Activated T-cell treated with anti-CD3 and anti-CD28 coated beads, Interleukin-2, amount 50 U/mL, for 72 hours (primary cell): ENCODE results near the gene TUB. TPM values are rescaled to one million over a fixed set of nuclear protein-coding genes. Genes with fewer than 3 reads are reported as not detected.

ENCODE experiments used
- ATAC-seq, 2 donors: fragments of 150-1000 bp; cut with Tn5 transposase; replicated peaks in 1 of 2; 2 replicates each; pipeline ENCODE4 v1.10.0; 2021; ENCODE audit warnings: moderate library complexity in 2 of 2, mild to moderate bottlenecking in 1 of 2
- DNase-seq, 2 donors: peaks; one replicate each; pipeline ENCODE4 v3.0.0; 2021 to 2022; ENCODE audit warnings: mixed read lengths in 1 of 2
- H3K27ac Mint-ChIP-seq: one replicate; pipeline ENCODE4 v1.8.0; 2022; ENCODE audit warnings: mild to moderate bottlenecking, moderate library complexity, mixed read lengths
- H3K27me3 Mint-ChIP-seq: one replicate; pipeline ENCODE4 v1.8.0; 2022; ENCODE audit warnings: low read depth, mixed read lengths
- H3K36me3 Mint-ChIP-seq, 2 donors: one replicate each; pipeline ENCODE4 v1.8.0; 2022; ENCODE audit warnings: mixed read lengths in 2 of 2, mild to moderate bottlenecking in 1 of 2; ENCODE audit not compliant: insufficient read depth in 2 of 2
- H3K4me1 Mint-ChIP-seq: one replicate; pipeline ENCODE4 v1.8.0; 2022; ENCODE audit warnings: low read depth, mixed read lengths
- H3K4me3 Mint-ChIP-seq, 2 donors: one replicate each; pipeline ENCODE4 v1.8.0; 2022; ENCODE audit warnings: mild to moderate bottlenecking in 2 of 2, mixed read lengths in 2 of 2, moderate library complexity in 2 of 2
- H3K9me3 Mint-ChIP-seq, 2 donors: one replicate each; pipeline ENCODE4 v1.8.0; 2022; ENCODE audit warnings: mixed read lengths in 2 of 2
- total RNA-seq, 2 donors: library from RNA; stranded (reverse); gene quantifications; one replicate each; pipeline ENCODE4 v1.2.3, GENCODE V29; 2022

TUB gene
- total RNA-seq, 2 donors from 2014 or later, result 0.10 to 0.32 TPM

DNA sequence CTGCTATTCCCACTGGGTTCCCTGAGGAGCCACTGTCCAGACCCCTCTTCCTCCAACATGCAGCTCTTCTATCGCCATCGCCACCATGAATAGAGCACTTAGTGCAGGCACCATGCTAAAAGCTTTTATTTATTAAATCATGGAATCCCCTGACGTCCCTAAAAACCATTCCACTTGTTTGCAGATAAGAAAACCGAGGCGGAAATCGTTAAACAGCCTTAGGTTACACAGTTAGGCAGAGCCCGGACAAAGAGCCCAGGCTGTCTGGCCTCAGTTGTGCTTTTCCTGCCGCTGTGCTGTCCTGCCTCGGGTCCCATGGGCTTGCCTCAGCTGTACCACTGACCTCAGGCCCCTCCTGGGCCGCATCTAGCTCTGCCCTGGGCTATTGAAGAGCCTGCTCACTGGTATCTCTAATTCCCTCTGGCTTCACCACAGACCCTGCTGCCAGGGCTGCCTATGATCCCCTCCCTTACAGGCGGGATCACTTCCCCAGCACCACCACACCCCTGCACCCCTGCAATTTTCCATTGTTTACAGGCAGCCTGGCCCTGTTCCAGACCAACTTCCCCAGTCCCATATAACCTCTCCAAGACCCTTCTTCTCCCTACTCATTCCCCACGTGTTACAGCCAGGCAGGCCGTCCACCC is 13.0 kb upstream of the TUB start:
- H3K4me1 Mint-ChIP-seq, result no peaks in the 10 kb centered on the region
- H3K36me3 Mint-ChIP-seq, result no peaks in the 10 kb centered on the region
- DNase-seq, result no peak
- peaks cover 3% of the 10 kb centered on the region for H3K27me3 Mint-ChIP-seq
- no peak for ATAC-seq
- H3K9me3 Mint-ChIP-seq, result no peaks in the 10 kb centered on the region
- H3K4me3 Mint-ChIP-seq, result no peak overlapping the region
- H3K27ac Mint-ChIP-seq, result no peak overlapping the region

DNA sequence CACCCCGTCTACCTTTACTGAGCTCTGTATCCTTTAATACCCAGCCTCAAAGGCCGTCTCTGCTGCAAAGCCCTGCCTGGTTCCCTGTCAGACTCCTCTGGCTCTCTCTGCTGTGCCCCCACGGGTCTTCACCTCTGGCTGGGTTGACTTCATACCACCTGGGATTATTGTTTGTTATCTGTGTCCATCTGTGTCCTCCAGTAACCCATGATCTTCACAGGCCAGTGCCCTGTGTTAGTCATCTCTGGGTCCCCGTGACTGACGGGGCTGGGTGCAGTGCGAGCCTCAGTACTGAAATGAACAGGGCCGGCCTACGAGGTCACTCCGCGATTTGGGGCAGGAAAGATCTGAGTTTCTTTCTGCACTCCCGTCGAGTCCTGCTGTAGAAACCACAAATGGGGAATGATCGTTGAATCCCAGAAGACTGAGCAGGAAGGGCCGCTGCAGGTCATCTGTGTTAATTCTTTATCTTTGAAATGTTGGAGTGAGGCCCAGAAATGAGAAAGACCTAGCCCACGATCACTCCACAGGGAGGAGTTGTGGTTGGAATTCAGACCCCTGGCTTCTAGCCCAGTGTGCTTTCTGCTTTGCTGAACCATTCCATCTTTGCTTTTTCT is 12.3 kb upstream of the TUB start:
- Mint-ChIP-seq H3K4me1 (no peaks in the 10 kb centered on the region), H3K36me3 (no peaks in the 10 kb centered on the region), H3K27ac (no peak overlapping the region), H3K9me3 (no peaks in the 10 kb centered on the region), H3K27me3 (peaks cover 6% of the 10 kb centered on the region), H3K4me3 (no peak overlapping the region)
- DNase-seq (no peak), ATAC-seq (no peak)

DNA sequence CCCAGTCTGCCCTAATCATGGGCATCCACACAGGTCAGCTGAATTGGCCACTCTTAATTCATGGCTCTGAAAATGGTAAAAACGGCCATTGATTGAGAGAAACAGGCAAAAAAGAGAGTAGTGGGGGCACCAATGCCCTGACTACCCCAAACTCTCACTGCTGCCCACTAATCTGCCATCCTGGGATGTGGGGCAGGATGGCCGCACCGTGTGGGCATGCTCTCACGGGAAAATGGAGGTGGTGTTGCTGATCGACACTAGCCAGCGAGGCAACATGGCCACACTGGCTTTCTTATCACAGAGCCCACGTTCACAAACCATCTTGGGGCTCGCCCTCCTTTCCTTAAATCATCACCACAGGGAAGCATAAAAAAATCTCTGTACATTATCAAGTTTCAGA is 11.2 kb upstream of the TUB start:
- H3K4me1 Mint-ChIP-seq, result peaks cover 5% of the 10 kb centered on the region
- no peaks in the 10 kb centered on the region for H3K36me3 Mint-ChIP-seq
- no peak for ATAC-seq
- H3K27me3 Mint-ChIP-seq, result peaks cover 6% of the 10 kb centered on the region
- H3K4me3 Mint-ChIP-seq, result no peak overlapping the region
- DNase-seq, result no peak
- H3K27ac Mint-ChIP-seq, result no peak overlapping the region
- H3K9me3 Mint-ChIP-seq, result no peaks in the 10 kb centered on the region

DNA sequence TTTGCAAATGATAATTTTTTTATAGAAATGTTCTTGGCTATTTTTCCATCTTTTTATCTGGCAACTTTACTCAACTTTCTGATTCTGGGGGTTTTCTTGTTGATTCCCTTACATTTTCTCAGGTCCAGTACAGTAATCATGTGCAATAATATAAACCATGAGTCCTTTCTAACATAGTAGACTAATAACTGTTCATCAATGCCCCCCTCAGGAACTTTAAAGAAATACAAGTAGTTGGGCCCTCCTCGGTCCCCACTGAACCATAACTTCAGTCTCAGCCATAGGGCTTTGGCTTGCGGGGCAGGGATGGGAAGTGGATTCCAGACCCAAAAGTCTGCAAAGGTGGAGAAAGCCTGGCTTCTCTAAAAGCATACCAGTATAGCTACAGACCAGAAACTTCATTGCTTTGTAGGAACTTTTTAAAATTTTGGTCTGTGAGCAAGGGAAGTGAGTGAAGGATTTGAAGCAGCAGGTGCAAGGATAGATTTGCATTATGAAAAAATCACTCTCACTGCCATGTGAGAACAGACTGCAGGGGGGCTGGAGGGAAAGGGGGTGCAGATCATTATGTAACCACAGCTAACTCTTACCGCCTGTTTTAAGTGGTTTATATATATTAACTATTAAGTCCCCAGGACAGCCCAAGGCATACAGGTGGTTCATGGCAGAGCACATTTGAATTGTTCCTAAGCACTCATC is 10.4 kb upstream of the TUB start:
- no peak overlapping the region for H3K27ac Mint-ChIP-seq
- H3K36me3 Mint-ChIP-seq, result no peaks in the 10 kb centered on the region
- no peak for ATAC-seq
- H3K9me3 Mint-ChIP-seq, result no peaks in the 10 kb centered on the region
- H3K4me1 Mint-ChIP-seq, result peaks cover 11% of the 10 kb centered on the region
- no peak overlapping the region for H3K4me3 Mint-ChIP-seq
- peaks cover 6% of the 10 kb centered on the region for H3K27me3 Mint-ChIP-seq
- DNase-seq, result no peak

DNA sequence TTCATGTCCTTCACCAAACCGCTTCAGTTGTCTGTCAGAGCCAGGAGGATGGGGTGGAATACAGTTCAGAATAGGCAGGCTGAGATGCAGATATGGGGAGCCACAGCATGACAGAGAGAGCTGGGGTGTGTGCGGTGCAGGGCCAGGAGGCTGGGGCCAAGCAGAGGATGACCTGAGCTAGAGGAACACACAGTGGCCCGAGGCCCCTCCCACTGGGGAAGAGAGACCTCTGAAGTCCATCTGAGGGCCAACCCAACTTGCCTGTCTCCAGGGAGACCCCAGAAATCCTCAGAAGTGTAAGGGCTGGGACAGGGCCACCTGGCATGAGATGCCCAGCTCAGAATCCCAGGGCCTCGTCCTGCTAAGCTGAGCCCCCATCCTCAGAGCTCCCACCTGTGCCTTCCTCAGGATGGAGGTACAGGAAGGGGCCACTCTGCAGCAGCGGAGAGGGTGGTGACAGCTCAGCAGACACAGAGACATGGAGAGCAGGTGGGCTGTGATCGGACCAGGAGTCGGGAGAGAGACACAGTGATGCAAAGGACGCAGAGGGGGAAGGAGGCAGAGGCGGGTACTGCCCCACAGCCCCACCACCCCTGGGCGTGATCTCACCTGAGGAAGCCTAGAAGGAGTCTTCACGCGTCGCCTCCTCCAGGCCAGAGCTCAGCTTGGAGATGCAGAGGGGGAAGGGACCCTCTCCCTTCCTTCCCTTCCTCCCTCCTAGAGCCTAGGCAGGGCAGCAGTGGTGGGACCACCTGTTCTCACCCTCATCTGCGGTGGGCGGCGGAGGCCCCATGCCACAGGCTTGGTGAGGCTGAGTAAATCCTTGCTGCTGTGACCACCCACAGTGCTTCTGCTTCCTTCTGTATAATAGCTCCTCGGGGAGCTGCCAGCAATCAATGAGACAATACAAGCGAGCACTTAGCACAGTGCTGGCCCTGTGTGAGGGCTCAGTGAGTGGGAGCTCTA is 9.1 kb upstream of the TUB start:
- Mint-ChIP-seq H3K4me1 (peaks cover 15% of the 10 kb centered on the region), H3K9me3 (no peaks in the 10 kb centered on the region), H3K27ac (no peak overlapping the region), H3K4me3 (no peak overlapping the region), H3K36me3 (no peaks in the 10 kb centered on the region), H3K27me3 (peaks cover 8% of the 10 kb centered on the region)
- DNase-seq, result no peak
- ATAC-seq, result no peak

DNA sequence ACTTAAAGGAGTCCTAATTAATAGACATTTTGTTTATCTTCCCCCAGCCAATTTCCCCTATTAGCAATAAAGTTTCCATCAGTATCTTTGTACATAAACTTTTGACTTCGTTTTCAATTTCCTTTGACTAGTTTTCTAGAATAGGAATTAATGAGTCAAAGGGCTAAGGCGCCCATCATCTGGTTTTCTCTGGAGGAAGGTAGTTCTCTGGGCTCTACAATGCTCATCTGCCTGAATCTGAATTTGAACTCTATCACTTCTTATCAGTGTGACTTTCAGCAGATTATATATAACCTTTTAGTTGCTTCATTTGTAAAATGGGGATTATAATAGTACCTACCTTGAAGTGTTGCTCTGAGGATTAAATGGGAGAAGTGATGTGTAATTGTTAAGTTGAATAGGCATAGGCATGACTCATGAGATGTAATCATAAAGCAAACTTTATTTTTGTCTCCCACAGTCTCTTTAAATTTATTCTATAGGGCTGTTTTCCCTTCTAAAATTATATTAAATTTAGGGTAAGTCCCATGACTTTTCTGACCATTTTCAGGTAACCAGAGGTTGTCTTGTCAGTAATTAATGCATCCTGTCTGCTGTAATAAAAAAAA is 5.8 kb upstream of the TUB start:
- no peak overlapping the region for H3K27ac Mint-ChIP-seq
- H3K4me1 Mint-ChIP-seq, result peaks cover 15% of the 10 kb centered on the region
- DNase-seq (no peak), ATAC-seq (peak in 1 of 2 donors; percentile 48)
- H3K4me3 Mint-ChIP-seq, result no peak overlapping the region
- H3K36me3 Mint-ChIP-seq, result no peaks in the 10 kb centered on the region
- no peaks in the 10 kb centered on the region for H3K9me3 Mint-ChIP-seq
- peaks cover 35% of the 10 kb centered on the region for H3K27me3 Mint-ChIP-seq

DNA sequence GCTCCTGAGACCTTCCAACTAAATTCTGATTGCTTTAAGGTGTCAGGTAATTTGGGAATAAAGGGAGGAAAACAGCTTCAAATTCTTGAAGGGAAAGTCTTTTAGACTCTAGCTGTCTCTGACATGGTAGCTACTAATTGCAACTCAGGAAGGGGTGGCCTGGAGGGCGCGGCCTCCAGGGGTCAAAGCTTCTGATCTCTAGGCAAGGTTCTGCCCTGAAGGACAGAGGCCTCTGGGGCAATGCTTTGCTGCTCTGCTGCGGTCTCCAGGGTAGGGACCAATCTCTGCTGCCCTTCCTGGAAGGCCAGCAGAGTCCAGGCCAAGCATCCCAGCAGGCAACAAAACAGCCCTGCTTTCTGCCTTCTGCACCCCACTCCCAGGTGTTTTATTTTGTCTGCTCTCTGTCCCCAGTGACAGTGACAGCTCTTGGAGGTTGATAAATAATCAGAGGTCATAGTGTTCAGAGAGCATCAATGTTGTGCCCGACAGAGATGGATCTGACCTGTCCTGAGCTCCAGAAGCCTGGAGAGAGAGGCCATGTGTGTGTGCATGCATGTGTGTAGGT is 1.8 kb upstream of the TUB start:
- no peak overlapping the region for H3K27ac Mint-ChIP-seq
- H3K36me3 Mint-ChIP-seq, result no peaks in the 10 kb centered on the region
- H3K4me3 Mint-ChIP-seq, result no peak overlapping the region
- peaks cover 11% of the 10 kb centered on the region for H3K4me1 Mint-ChIP-seq
- peaks cover 58% of the 10 kb centered on the region for H3K27me3 Mint-ChIP-seq
- no peak for ATAC-seq
- DNase-seq, result no peak
- H3K9me3 Mint-ChIP-seq, result no peaks in the 10 kb centered on the region

DNA sequence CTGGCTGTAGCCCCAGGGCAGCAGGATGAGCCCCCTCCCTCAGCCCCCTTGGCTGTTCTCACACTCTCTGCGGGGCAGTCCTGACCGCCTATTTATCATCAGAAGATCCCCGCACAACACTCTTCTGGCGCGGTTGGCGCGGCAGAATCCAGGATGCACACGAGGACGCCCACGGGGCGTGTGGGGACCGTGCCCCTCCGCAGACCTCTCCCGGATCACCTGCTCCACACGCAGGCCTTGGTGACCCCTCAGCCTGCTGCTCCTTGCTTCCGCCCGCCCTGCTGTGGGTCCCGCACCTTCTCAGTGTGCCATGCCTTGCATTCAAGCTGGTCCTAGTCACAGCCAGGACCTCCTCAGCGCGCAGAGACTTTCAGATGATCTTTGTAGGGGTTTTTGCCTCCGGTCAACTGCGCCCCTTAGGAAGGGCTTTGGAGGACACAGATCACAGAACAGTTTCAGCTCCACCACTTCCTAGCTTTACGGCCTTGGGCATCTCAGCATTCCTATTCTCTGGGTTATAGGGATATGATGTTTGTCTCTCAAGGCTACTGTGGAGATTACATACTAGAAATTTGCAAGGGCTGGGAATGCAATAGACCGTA is 841 bp upstream of the TUB start:
- no peaks in the 10 kb centered on the region for H3K9me3 Mint-ChIP-seq
- H3K4me3 Mint-ChIP-seq, result peak overlapping the region; percentile 65 to 72
- no peak overlapping the region for H3K27ac Mint-ChIP-seq
- H3K27me3 Mint-ChIP-seq, result peaks cover 64% of the 10 kb centered on the region
- H3K36me3 Mint-ChIP-seq, result no peaks in the 10 kb centered on the region
- peaks cover 7% of the 10 kb centered on the region for H3K4me1 Mint-ChIP-seq
- DNase-seq (no peak), ATAC-seq (no peak)

DNA sequence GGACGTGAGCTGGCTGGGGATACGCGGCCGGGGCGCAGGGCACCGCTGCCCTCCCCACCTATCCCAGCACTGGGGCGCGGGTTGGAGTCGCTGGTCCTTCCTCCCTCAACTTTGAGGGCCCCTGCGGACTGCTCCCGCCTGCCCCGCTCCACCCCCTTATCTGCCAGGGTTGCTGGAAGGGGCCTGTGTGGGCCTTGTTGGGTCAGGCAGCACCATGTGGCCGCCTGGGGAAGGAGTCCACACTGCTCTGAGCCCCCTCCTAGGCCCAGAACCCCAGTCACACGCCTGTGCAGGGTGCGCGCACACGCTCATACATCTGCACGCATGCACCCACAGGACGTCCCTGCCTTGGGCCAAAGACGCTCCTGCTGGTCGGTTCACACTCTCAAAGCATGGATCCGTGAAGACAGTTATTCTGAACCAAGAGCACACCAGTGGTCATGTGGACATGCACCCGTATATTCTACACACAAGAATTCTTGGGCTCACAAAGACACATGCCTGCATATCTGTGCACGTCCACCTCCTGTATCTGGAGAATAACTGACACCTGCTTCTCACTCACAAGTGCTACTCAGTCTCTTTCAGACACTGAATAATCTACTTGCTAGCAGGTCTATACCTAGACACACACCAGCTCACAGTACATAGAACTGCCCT is 710 bp downstream of the TUB start:
- H3K9me3 Mint-ChIP-seq, result no peaks in the 10 kb centered on the region
- no peak overlapping the region for H3K27ac Mint-ChIP-seq
- ATAC-seq (peak in 1 of 2 donors; percentile 19), DNase-seq (no peak)
- peak overlapping the region; percentile 36 to 48 for H3K4me3 Mint-ChIP-seq
- H3K4me1 Mint-ChIP-seq, result no peaks in the 10 kb centered on the region
- H3K27me3 Mint-ChIP-seq, result peaks cover 73% of the 10 kb centered on the region
- no peaks in the 10 kb centered on the region for H3K36me3 Mint-ChIP-seq

DNA sequence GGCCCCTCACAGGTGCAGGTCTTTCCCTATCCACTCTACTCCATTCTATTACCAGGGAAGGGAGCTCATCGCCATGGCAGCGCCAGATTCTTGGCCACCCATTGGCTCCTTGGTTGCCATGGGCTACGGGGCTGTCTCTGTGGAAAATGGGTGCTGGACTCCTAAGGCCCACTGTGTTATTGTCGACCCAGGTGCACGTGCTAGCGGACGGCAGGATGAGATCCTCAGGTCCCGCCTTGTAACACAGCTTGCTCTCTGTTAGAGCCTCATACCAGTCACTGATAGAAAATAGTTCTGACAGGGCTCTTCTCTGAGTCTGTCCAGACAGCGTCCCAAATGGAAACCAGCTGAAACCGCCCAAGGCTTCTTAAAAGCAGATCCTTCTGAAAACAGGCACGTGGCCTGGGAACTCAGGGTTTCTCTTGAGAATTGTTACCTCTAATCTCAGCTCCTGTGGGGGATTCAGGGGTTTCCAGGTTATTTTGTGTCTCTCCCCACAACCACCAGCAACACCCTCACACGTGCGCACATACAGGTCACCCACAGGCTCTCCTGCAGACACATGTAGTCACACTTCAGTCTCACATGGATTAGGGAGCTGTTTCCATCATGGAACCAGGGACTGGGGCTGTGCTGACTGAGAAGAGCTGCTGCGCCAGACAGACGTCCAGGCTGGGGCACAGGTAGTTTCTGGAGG is 1.5 kb downstream of the TUB start:
- H3K4me3 Mint-ChIP-seq, result peak overlapping the region in 1 of 2 donors; percentile 32
- peaks cover 65% of the 10 kb centered on the region for H3K27me3 Mint-ChIP-seq
- no peaks in the 10 kb centered on the region for H3K4me1 Mint-ChIP-seq
- no peak overlapping the region for H3K27ac Mint-ChIP-seq
- ATAC-seq (no peak), DNase-seq (no peak)
- no peaks in the 10 kb centered on the region for H3K36me3 Mint-ChIP-seq
- no peaks in the 10 kb centered on the region for H3K9me3 Mint-ChIP-seq

DNA sequence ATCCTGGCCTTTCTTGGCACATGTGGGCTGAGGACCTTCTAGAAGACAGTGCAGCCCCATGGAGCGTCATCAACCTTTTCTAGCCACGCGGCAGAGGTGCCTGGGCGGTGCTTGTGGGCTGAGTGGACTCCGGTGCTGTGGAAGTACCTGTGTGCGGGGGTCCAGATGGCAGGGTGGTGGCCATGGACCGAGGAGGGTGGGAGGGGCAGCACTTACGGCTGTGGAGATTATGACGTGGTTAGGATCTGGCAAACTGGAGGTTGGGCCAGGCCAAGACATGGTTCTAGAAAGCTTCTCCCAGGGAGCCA is 2.0 kb downstream of the TUB start:
- no peak for DNase-seq
- Mint-ChIP-seq H3K9me3 (no peaks in the 10 kb centered on the region), H3K4me3 (no peak overlapping the region), H3K36me3 (no peaks in the 10 kb centered on the region), H3K4me1 (no peaks in the 10 kb centered on the region), H3K27me3 (peaks cover 62% of the 10 kb centered on the region), H3K27ac (no peak overlapping the region)
- no peak for ATAC-seq
